Heart left ventricle (tissue), 13 donors: Measurements from ENCODE around the gene SPEF1.

Experiments used
- CTCF ChIP-seq, 12 donors: fragments of 200-600 bp; sonication (generic) in 4 of 12; IDR thresholded peaks; one replicate each; pipeline versions ENCODE4 v1.5.0 to v1.8.0; 2018 to 2022; ENCODE audit warnings: antibody characterized with exemption in 12 of 12, mild to moderate bottlenecking in 5 of 12
- POLR2A ChIP-seq, 2 donors: fragments of 450-650 bp; IDR thresholded peaks; one replicate each; pipeline ENCODE4 v1.6.1; 2017; ENCODE audit warnings: antibody characterized with exemption in 2 of 2, mild to moderate bottlenecking in 2 of 2, moderate library complexity in 2 of 2
- donor health status: ischemic (EF 13 %, LVEDD 7.1; RV severe dilation, severe dysfunction).
- donor health status: DM: no; HTN: yes; CAD: no.
- donor health status: DM: no; HTN: no; CAD: no.
- donor health status: ischemic (EF 25% LVEDD 6.9; RV normal size, moderate dysfunction).
- donor health status: ischemic (EF 25% LVEDD 5.7; RV mildly dilated, moderate dysfunction).
- donor health status: ischemic (EF 35%, LVEDD 5.7; RV mildly dilated, moderate dysfunction).
- donor health status: nonischemic (EF 11% LVEDD 7.7; RV severe dilation, severe dysfunction).
- donor health status: DM: yes; HTN: yes; CAD: no.
- donor health status: PGD.
- donor health status: ischemic (EF 29% LVEDD 5.4; RV normal size, mild dysfunction).
- donor health status: nonischemic (EF 23%, LVEDD 6.1; RV moderate dilation, normal function).

GRCh38 chr20:3734111-3734843, 47.0 kb downstream of the SPEF1 start:
- TF ChIP-seq CTCF (IDR thresholded peaks at IDR 0.05) (no peak), POLR2A (IDR thresholded peaks at IDR 0.05) (no peak)
